ENCODE data around the gene PRKN.

DNA sequence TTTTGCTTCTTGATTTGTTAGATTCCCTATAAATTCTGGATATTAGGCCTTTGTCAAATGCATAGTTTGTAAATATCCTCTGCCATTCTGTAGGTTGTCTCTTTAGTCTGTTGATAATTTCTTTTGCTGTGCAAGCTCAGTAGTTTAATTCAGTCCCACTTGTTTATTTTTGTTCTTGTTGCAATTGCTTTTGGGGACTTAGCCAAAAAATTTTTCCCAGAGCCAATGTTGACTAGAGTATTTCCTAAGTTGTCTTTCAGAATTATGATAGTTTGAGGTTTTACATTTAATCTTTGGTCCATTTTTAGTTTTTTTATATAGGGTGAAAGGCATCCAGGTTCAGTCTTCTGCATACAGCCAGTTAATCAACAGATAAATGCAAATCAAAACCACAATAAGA is 96.0 kb downstream of the PRKN start:
- TF ChIP-seq, protein P1, sequence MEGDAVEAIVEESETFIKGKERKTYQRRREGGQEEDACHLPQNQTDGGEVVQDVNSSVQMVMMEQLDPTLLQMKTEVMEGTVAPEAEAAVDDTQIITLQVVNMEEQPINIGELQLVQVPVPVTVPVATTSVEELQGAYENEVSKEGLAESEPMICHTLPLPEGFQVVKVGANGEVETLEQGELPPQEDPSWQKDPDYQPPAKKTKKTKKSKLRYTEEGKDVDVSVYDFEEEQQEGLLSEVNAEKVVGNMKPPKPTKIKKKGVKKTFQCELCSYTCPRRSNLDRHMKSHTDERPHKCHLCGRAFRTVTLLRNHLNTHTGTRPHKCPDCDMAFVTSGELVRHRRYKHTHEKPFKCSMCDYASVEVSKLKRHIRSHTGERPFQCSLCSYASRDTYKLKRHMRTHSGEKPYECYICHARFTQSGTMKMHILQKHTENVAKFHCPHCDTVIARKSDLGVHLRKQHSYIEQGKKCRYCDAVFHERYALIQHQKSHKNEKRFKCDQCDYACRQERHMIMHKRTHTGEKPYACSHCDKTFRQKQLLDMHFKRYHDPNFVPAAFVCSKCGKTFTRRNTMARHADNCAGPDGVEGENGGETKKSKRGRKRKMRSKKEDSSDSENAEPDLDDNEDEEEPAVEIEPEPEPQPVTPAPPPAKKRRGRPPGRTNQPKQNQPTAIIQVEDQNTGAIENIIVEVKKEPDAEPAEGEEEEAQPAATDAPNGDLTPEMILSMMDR (IDR thresholded peaks at IDR 0.05; ENCODE audit: poor library complexity, severe bottlenecking), result no peak
- TF ChIP-seq MXI1 (conservative IDR thresholded peaks at IDR 0.05; ENCODE audit: poor library complexity, severe bottlenecking) (no peak), POLR2AphosphoS5 (IDR thresholded peaks at IDR 0.05) (no peak), RAD21 (conservative IDR thresholded peaks at IDR 0.05) (no peak), EP300 (conservative IDR thresholded peaks at IDR 0.05; ENCODE audit: poor library complexity, severe bottlenecking) (no peak), TAF1 (IDR thresholded peaks at IDR 0.05; ENCODE audit: low read depth) (no peak)
- TF ChIP-seq, protein P2, sequence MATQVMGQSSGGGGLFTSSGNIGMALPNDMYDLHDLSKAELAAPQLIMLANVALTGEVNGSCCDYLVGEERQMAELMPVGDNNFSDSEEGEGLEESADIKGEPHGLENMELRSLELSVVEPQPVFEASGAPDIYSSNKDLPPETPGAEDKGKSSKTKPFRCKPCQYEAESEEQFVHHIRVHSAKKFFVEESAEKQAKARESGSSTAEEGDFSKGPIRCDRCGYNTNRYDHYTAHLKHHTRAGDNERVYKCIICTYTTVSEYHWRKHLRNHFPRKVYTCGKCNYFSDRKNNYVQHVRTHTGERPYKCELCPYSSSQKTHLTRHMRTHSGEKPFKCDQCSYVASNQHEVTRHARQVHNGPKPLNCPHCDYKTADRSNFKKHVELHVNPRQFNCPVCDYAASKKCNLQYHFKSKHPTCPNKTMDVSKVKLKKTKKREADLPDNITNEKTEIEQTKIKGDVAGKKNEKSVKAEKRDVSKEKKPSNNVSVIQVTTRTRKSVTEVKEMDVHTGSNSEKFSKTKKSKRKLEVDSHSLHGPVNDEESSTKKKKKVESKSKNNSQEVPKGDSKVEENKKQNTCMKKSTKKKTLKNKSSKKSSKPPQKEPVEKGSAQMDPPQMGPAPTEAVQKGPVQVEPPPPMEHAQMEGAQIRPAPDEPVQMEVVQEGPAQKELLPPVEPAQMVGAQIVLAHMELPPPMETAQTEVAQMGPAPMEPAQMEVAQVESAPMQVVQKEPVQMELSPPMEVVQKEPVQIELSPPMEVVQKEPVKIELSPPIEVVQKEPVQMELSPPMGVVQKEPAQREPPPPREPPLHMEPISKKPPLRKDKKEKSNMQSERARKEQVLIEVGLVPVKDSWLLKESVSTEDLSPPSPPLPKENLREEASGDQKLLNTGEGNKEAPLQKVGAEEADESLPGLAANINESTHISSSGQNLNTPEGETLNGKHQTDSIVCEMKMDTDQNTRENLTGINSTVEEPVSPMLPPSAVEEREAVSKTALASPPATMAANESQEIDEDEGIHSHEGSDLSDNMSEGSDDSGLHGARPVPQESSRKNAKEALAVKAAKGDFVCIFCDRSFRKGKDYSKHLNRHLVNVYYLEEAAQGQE (IDR thresholded peaks at IDR 0.05; ENCODE audit: borderline replicate concordance), result no peak

Measured in neural cell (in vitro differentiated cells).